Inferior parietal cortex (tissue), 1 donor: Measurements from ENCODE around the gene HIVEP3.
"Not testable (repeated sequence)": the region's sequence is repeated elsewhere in the genome, so short reads cannot be mapped to it uniquely, and the experiment has no call there.

Source experiments
- DNase-seq: peaks from one replicate; pipeline ENCODE4 v3.0.0-alpha.2; 2016; ENCODE audit errors: extremely low spot score

Gene HIVEP3

DNA sequence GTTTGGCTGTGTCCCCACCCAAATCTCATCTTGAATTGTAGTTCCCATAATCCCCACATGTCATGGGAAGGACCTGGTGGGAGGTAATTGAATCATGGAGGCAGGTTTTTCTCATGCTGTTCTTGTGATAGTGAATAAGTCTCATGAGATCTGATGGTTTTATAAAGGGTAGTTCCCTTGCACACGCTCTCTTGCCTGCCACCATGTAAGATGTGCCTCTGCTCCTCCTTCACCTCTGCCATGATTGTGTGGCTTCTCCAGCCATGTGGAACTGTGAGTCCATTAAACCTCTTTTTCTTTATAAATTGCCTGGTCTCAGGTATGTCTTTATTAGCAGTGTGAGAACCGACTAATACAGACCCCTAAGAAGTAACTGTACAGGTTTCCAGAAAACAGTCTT is 2.5 kb upstream of the HIVEP3 start:
- DNase-seq: not testable (repeated sequence)

DNA sequence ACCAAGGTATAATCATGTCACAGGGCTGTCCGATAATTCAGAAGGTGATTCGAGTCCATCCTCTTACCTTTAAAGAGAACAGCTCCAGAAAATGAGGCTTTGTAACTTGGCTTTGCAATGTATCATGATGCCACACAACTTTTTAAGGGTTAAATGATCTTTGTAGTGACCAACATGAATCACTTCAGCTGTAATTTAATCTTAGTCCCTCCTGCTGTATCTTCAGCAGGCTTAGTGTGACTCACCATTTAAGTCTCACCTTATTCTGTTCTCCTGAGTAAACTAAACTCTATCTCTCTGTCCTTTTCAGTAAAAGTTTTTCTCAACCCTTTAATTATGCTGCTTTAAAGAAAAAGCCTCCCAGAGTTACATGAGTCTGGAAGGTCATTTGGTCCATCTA is 1.9 kb upstream of the HIVEP3 start:
- no peak for DNase-seq

DNA sequence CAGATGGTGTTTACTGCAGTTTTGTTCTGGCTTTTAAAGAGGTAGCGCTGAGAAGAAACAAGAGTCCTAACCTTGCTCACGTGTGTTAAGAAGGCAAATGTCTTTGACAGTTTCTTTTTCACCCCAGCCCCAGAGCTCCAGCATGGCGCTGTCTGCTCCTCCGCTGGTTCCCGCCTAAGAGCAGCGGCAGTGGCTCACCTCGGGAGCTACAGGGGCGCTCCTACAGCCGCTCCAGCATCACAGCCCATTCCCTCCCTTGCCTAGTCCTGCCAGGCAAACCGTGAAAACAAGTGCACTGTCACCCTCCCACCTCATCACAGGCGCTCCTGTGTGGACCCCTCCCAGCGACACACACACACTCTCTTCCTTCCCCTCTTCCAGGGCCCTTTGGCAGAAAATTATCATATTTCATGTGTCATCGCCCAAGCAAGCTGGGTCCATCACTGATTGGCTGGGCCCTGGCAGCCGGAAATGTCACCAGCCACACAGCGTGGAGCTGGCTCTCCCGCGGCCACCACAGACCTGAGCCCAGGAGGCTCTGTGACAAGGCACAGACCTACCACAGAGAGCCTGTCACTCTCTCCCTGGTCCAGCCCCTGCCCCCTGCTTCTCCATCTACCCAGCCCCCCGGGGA is 1.2 kb upstream of the HIVEP3 start:
- peak; percentile 58 for DNase-seq

DNA sequence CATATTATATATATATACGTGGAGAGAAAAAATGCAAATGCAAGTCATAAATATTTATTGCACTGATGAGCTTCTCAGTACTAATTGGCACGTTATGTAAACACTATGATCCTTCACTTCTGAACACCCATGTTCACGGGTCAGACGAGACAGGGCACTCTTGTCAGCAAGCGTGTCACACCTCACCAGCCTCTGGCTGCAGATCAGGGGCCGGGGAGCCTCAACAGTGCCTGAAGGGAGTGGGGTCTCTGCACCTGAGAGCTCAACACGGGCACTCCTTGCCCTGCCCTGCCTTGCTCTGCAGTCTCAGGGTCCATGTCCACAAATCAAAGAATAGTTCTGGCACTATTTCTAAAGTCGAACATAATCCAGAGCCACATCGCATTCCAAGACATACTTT is 409 bp upstream of the HIVEP3 start:
- DNase-seq: no peak

DNA sequence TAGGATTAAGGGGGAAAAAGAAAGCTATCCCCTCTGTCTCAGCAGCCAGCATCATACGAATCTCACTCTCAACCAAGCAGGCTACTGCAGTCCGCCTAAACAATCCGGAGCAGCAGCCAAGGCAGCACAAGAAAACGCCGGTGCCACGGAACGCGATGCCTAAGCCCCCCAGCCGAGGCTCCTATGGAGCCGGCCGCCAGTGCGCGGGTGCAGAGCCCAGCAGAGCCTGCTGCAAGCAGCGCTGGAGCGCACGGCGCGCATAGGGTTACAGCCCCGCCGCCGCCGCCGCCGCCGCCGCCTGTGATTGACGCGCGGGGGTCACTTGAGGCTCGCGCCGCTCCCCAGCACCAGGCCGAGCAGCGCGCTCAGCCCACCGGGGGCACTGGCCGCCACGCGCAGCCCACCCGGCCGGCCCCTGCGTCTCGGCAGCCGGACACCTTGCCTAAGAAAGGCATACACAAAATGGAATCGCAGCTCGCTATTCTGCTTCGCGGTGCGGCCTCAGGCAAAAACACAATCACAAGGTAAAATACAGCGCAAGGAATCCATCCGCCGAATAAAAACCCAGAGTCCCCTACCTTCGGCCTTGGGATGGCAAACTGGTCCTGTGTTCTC is 780 bp downstream of the HIVEP3 start:
- DNase-seq: peak; percentile 43

DNA sequence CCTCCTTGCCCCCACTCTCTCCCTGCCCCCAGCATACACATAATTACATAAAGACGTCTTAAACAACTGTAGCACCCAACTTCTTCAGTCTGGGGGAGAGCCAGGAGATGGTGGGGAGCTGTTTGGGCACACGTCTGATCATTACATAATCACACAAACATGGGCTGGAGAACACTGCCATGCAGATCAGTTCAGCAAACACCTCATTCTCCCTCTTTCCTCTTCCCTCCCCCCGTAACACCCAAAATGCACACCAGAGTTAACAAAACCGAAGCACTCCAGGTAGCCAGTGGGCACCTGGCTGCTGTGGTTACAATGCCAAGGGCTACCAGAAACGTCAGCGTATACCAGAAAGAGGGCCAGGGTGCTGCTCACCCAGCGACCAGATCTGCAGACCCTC is 1.6 kb downstream of the HIVEP3 start:
- DNase-seq: no peak

DNA sequence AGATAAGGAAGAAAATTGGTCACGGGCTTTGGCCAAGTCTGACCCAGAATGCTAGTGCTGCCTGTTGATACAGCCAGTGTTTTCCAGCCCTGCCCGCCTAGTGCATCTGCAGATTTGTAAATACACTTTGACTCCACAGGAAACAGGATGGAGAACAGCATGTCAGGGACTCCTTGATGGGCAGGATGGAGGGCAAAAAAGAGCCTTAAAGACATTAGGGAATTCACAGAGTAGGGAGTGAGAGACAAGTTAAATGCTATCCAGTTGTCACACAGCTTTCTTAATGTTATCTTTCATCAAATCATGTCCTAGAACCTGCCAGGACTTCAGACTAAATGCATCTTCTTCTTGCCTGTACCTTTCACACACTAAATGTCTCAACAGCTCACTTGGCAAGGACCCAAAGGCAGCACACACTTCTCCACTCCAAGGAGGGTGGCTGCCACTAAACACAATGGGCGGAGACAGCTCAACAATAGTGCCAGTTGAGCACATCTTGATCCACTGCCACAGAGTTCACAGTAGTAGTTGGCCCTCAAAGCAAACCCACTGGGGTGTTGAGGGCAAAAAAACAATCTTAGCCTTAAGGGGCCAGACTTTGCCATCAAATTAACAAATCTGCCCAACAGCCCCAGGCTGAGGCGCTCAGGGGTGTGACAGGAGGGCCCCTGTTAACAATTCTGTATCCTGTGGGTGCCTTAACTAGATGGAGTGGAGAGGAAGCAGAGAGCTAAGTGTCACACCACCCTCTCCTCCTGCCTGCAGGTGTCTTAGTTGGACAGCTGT is 2.7 kb downstream of the HIVEP3 start:
- DNase-seq: peak; percentile 38

DNA sequence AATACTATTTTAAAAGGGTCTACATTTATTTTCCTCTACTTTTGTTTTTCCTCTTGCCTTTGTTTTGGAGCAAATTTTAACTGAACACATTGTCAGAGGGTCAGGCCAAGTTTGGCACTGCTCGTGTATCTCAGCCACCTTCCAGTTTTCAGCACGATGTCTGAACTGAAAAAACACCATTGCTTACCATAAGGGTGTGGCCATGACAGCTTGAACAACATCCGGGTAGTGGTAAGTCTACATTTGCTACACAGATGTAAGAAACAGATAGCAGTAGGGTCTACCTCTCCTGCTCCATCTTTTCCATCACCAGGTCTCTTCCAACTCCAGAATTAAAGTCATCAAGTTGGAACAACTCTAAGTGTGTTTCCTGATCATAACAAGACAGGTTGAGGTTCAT is 4.2 kb downstream of the HIVEP3 start:
- DNase-seq: no peak

DNA sequence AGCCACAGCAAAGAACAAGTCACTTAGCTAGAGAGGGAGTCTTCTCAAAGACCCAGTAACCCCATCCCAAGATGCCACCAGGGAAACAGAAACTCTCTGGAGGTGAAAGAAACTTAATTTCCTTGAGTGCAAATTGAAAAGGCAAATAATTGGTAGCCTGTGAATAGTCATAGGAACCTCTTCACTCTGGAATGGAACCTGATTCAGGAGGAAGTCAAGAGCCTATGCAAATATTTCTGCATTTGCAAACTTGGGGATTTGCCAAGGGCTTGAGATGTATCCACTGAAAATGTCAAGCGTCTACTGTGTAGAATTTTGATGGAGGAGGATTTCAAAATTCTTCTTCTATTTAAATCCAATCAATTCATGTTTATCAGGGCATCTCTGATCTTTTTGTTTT is 5.7 kb downstream of the HIVEP3 start:
- DNase-seq: no peak

DNA sequence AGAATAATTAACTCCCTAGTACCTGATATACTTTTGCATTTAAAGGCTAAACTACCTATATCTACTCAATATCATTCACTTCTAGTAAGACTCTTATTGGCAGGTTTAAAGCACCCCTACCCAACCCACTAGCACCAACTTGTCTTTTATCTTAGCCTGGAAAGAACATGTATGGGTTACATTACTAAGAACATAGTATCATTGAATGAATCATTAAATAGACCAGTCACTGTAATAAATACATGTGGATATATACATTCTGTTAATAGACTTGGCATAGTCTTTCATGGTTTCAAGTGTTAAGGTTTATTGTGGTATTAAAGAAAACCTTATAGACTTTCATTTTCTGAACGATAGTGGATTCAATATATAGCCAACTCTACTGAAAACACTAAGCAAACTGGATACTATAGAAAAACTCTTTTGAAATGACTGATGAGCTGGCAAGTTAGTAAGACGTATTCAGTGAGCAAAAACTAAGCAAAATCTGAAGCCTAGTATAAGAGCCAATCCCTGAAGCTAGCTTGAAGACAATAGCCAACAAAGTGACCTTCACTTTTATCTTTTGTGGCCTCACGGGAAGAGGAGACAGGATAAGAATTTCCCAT is 10.3 kb downstream of the HIVEP3 start:
- DNase-seq: no peak

DNA sequence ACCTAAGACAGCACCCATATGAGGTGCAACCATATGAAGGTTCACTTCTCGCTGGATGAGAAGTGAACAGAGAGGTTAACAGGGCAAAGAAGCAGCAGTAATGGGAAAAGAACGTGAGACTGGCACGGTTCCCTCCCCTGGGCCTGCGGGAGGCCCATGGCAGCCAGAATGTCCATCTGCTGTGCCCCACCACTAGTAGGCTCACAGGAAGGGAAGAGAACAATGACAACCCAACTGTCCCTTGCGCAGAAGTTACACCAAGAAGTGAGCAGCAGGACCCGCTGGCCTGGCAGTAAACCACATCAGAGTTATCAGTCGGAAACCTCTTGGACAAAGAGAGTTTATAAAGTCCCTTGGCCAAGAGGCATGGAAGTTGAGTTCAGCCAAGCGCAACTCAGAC is 11.3 kb downstream of the HIVEP3 start:
- no peak for DNase-seq

DNA sequence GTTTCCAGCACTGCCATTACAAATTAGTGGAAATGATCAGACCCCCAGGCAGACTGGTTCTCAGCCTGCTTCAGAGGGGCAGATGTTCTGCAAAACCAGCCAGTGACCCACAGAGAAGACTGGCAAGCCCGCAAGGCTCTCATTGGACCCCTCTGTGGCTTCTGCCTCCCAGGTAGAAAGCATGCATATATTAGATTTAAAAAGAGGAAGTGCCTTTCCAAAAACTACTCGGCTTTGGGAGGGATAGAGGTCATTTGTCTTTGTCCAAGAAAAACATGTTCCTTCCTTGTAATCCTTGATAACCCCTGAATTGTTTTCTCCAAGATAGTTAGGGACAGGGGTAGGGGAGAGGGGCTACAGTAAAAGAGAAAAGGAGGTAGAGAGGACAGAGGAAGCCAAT is 11.8 kb downstream of the HIVEP3 start:
- DNase-seq: no peak

DNA sequence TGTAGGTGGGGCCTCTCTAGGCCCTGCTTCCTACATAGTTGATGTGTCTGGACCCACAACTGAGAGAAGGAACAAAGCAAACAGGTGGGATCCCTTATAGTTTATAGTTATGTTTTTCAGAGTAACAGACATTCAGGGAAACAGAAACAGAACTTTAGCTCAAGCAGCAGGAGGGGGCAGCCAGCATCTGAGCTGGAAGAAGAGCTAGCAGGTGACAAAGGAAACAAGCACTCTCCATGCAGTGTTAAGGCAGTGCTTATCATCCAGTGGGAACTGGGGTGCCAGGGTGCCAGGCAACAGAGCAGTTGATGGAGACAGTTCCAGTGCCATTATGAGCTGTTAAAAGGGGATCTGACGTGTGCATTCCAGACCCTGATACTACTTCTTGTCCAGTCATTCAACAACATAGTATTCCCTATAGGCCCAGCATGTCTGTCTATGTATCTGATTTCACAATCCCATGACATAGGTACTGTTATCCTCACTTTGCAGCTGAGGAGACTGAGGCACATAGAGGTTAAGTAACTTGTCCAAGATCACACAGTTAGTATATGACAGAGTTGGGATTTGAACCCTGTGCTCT is 13.5 kb downstream of the HIVEP3 start:
- DNase-seq: no peak

DNA sequence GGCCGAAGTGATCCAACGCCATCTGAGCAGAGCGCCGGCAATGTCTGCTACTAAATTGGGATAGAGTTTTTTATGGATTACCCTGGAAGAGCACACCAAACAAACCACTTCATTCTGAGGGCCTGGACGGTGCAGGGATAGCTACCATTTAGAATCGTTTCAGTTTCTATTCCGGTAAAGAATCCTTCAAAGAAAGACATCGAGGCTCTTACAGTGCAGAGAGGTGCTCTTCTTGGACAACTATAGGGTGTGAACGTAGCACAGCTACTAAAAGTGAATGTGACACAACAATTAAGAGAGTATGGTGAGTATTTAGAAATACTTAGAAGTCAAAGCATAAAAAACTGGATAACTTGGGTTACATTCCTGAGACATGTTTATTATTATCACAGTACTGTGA is 16.1 kb downstream of the HIVEP3 start:
- no peak for DNase-seq

DNA sequence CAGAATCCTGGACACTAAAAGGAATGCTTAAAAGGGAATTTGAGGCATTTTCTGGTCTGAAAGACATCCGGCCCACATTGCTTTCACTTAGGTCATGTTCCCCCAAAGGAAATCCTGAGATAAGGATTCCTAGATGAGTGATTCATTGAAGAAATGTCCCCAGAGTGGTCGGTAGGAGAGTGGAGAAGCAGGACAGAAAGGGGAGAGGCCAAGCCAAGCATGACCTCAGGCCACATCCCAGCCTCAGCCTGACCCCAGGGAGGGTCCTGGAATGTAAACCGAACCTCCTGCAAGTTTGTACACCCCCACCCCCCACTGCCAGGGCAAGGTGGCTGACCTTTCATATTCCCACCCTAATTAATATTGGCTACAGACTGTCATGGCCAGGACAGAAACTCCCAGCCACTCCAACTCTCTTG is 16.6 kb downstream of the HIVEP3 start:
- DNase-seq: no peak

DNA sequence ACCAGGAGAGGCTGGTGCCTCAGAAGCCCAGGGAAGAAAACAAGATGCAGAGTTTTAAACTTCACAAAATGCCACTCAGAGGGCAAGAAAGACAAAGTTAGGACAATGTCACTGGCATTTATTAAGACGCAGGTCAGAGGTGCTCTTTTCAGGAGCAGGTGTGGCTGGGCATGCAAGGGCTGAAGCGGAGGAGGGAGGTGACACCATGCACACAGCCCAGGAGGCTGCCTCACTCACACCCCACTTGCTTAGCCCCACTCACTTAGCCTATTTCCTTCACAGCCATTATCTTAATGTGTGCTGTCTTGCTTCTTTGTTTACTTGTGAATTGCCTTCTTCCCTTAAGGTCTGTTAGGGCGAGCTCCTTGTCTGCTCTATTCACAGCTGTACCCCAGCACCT is 17.2 kb downstream of the HIVEP3 start:
- no peak for DNase-seq

DNA sequence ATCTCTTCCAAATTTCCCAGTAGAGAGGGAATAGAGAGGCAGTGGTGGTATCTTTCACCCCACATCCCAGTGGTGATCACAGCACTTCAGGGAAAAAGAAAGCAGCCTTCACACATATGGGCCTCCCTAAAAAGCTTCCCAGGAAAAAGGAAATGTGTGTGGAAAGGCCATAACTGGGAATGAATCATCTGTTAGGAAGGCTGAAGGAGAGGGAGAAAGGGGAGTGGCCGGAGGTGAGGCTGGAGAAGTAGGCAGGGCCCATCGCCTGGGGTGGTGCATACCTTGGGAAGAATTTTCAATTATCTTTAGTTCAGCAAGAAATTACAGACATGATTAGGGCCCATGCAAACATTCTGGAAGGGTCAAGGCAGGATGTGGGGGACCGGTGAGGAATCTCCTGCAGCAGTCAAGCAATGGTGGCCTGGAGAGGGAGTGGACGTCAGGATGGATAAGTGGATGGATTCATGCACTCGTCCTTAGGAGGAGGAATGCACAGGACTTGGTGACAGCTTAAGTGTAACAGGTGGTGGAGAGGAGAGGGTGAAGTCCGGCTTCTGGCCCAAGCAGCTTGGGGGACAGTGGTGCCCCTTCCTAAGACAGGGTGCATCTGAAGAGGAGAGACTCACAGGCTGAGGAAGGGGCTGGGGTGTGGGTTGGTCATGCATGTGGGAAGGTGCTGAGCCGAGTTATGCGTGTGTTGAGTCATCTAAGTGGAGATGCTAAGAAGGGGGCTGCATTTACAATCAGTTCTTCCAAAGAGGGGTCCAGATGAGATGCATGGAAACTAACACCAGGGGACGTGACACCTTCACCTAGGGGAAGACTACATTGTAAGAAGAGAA is 17.9 kb downstream of the HIVEP3 start:
- DNase-seq: no peak

DNA sequence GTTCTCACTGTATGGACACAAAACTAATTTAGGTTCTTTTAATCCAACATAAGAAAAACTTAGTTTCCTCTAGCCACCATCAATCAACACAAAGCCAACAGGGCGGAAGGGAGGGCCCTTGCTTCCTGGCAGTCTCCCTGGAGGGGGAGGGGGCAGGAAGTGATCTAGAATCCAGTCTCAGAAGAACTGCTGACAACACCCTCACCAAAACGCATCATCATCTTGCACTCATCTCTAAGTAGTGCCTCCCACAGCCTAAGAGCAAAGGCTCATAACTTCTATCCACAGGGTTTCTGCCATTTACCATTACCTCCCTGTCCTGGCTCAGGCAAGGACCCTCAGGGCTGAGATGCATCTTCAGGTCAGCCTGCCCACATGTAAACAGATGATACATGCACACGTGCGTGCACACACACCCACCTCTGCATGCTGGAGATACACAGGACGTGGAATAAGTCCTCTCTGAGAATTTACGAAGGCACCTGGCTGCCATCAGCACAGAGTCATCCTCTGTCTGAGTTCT is 20.5 kb downstream of the HIVEP3 start:
- no peak for DNase-seq

DNA sequence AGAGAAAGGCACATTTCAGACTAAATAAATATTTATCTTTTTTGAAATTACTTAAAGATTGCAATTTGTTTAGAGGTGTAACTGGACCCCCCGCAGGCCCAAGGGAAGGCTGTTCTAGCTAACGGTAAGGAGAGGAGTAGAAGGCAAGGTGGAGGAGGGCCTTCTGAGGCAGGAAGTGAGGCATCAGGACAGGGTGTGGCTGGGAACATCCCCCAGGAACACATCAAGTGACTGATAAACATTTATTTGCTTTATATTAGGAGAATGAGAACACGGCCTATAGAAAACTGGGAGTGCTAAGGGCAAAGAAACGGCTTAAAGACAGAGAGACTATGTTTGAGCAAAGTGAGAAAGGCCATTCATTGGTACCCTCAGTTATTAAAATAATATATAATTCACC is 23.2 kb downstream of the HIVEP3 start:
- DNase-seq: no peak

DNA sequence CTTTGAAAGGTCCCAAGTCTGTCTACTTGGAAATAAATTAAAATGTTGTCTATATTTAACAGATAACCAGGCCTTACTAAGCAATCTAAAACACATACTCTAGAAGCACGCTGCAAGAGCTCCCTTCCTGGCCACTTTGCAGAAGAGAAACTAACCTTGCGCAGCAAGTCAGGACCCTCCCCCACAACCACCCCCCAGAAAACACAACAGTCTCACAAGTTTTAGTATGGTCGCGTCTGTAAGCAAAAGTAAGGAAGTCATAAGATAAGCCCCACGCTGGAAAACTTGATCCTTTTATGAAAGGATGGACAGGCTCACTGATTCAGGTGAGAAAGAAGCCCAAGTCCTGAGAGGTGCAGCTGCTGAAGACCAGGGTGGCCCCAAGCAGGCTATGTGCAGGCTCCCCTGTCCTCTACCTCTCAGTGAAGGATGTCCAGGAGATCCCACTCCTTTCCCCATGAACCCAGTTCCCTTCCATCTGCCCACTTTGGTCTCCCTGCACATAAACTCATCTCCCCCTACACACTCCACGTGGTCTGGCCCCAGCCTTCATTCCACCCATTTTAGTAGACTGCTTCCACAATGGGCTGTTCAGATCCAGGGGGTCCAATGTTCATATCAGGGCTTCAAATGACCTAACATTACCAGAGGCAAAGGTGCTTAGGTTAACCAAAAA is 23.8 kb downstream of the HIVEP3 start:
- no peak for DNase-seq
